ENCODE measurements around the gene PDHX.

- TF ChIP-seq CTCF (IDR thresholded peaks at IDR 0.05) (no peak), POLR2AphosphoS5 (IDR thresholded peaks at IDR 0.05; ENCODE audit: low read depth, low read length) (peak; percentile 71), REST (IDR thresholded peaks at IDR 0.05; ENCODE audit: insufficient read depth in 1 of 2, low read depth in 2 of 2, low read length in 1 of 2) (no peak), TCF7L2 (IDR thresholded peaks at IDR 0.05; ENCODE audit: low read depth, low read length) (peak; percentile 79)
Observed at GRCh38 chr11:34977089-34977912, 60.9 kb downstream of the PDHX start.

Measured in Panc1 (cell line).